Left lung (tissue), 14 donors: ENCODE measurements around the gene NKAP. TPM values are rescaled to one million over a fixed set of nuclear protein-coding genes. Genes with fewer than 3 reads are reported as not detected.

Experiments
- ATAC-seq: fragments of 200-7000 bp; cut with Tn5 transposase; one replicate; pipeline ENCODE4 v1.9.1; 2020; ENCODE audit warnings: moderate library complexity
- DNase-seq, 4 donors: peaks; one replicate each; pipeline ENCODE4 v3.0.0-alpha.2; 2013 to 2020
- H3K27ac ChIP-seq, 2 donors: fragments of 200-600 bp; sonication (generic) in 1 of 2; one replicate each; pipeline versions ENCODE4 v1.5.0 to v1.8.0; 2020 to 2021
- H3K27me3 ChIP-seq, 2 donors: fragments of 200-600 bp; sonication (generic) in 1 of 2; one replicate each; pipeline versions ENCODE4 v1.5.0 to v1.8.0; 2020 to 2021
- H3K36me3 ChIP-seq, 2 donors: fragments of 200-600 bp; sonication (generic) in 1 of 2; one replicate each; pipeline versions ENCODE4 v1.5.0 to v1.8.0; 2020 to 2021
- H3K4me1 ChIP-seq, 2 donors: fragments of 200-600 bp; one replicate each; pipeline ENCODE4 v1.8.0; 2021
- H3K4me3 ChIP-seq, 2 donors: fragments of 200-600 bp; sonication (generic) in 1 of 2; one replicate each; pipeline versions ENCODE4 v1.5.0 to v1.8.0; 2020 to 2021; ENCODE audit warnings: mild to moderate bottlenecking in 1 of 2
- H3K9me3 ChIP-seq, 2 donors: fragments of 200-600 bp; sonication (generic) in 1 of 2; one replicate each; pipeline versions ENCODE4 v1.5.0 to v1.8.0; 2020 to 2021
- intact Hi-C, 2 donors: fragments of 100-400 bp; cut with DNase I; formaldehyde crosslinking; loops; one replicate each; pipeline versions ENCODE4 v1.11.2 to v1.14.2; 2022
- long read RNA-seq, 12 donors: library from polyadenylated mRNA in 2 of 12; unstranded in 2 of 12; transcript quantifications; one replicate each; pipeline ENCODE4 v2.0.0 and lab custom pipeline, GENCODE V29; 2019 to 2026
- polyA plus RNA-seq, 6 donors: library from polyadenylated mRNA; unstranded; fragments of 120-200 nt; gene quantifications; one replicate each; pipeline ENCODE4 v1.2.1, GENCODE V29; 2013; ENCODE audit not compliant: insufficient read length in 6 of 6
- total RNA-seq, 2 donors: library from RNA; stranded (reverse); fragmentation: NEBNext Ultra II Directional; extraction: Animal tissue kit (Norgen Biotek cat#: 25700); gene quantifications; one replicate each; pipeline ENCODE4 v1.2.1, GENCODE V29; 2021
- TF ChIP-seq, protein P1 (sequence below), 2 donors: fragments of 200-600 bp; sonication (generic) in 1 of 2; IDR thresholded peaks; one replicate each; pipeline versions ENCODE4 v1.5.0 to v1.8.0; 2021; ENCODE audit warnings: antibody characterized with exemption in 2 of 2
- donor health status: DM: no; HTN: yes; CAD: no.
- donor health status: DM: no; HTN: no; CAD: no.

The NKAP gene
- total RNA-seq (1 to 10 TPM; 6.6 to 6.9 TPM), polyA plus RNA-seq (10 to 100 TPM; 13.4 to 15.8 (median 14.7) TPM)
- long read RNA-seq, donor 1, full-length matches to known transcripts, result 3 of 9 reads
- long read RNA-seq, donor 1, partial matches to known transcripts, result 6 of 9 reads
- long read RNA-seq, donor 1, other reads (novel, unspliced or antisense), result 0 of 9 reads
- long read RNA-seq, donor 2, full-length matches to known transcripts, result 5 of 25 reads
- long read RNA-seq, donor 2, partial matches to known transcripts, result 20 of 25 reads
- long read RNA-seq, donor 2, other reads (novel, unspliced or antisense), result 0 of 25 reads
- long read RNA-seq, donor 3, full-length matches to known transcripts, result 3 of 3 reads
- long read RNA-seq, donor 3, partial matches to known transcripts, result 0 of 3 reads
- long read RNA-seq, donor 3, other reads (novel, unspliced or antisense), result 0 of 3 reads
- long read RNA-seq, donor 4, full-length matches to known transcripts, result 5 of 43 reads
- long read RNA-seq, donor 4, partial matches to known transcripts, result 35 of 43 reads
- long read RNA-seq, donor 4, other reads (novel, unspliced or antisense), result 3 of 43 reads
- long read RNA-seq, donor 5, full-length matches to known transcripts, result 5 of 24 reads
- long read RNA-seq, donor 5, partial matches to known transcripts, result 19 of 24 reads
- long read RNA-seq, donor 5, other reads (novel, unspliced or antisense), result 0 of 24 reads
- long read RNA-seq, donor 6, full-length matches to known transcripts, result 2 of 2 reads
- long read RNA-seq, donor 6, partial matches to known transcripts, result 0 of 2 reads
- long read RNA-seq, donor 6, other reads (novel, unspliced or antisense), result 0 of 2 reads
- long read RNA-seq, donor 7, full-length matches to known transcripts, result 5 of 5 reads
- long read RNA-seq, donor 7, partial matches to known transcripts, result 0 of 5 reads
- long read RNA-seq, donor 7, other reads (novel, unspliced or antisense), result 0 of 5 reads
- long read RNA-seq, donor 8, full-length matches to known transcripts, result 3 of 3 reads
- long read RNA-seq, donor 8, partial matches to known transcripts, result 0 of 3 reads
- long read RNA-seq, donor 8, other reads (novel, unspliced or antisense), result 0 of 3 reads
- long read RNA-seq, donor 9, result 0 reads
- long read RNA-seq, donor 10, full-length matches to known transcripts, result 3 of 59 reads
- long read RNA-seq, donor 10, partial matches to known transcripts, result 53 of 59 reads
- long read RNA-seq, donor 10, other reads (novel, unspliced or antisense), result 3 of 59 reads
- long read RNA-seq, donor 11, full-length matches to known transcripts, result 5 of 10 reads
- long read RNA-seq, donor 11, partial matches to known transcripts, result 5 of 10 reads
- long read RNA-seq, donor 11, other reads (novel, unspliced or antisense), result 0 of 10 reads
- long read RNA-seq, donor 12, full-length matches to known transcripts, result 8 of 8 reads
- long read RNA-seq, donor 12, partial matches to known transcripts, result 0 of 8 reads
- long read RNA-seq, donor 12, other reads (novel, unspliced or antisense), result 0 of 8 reads

DNA sequence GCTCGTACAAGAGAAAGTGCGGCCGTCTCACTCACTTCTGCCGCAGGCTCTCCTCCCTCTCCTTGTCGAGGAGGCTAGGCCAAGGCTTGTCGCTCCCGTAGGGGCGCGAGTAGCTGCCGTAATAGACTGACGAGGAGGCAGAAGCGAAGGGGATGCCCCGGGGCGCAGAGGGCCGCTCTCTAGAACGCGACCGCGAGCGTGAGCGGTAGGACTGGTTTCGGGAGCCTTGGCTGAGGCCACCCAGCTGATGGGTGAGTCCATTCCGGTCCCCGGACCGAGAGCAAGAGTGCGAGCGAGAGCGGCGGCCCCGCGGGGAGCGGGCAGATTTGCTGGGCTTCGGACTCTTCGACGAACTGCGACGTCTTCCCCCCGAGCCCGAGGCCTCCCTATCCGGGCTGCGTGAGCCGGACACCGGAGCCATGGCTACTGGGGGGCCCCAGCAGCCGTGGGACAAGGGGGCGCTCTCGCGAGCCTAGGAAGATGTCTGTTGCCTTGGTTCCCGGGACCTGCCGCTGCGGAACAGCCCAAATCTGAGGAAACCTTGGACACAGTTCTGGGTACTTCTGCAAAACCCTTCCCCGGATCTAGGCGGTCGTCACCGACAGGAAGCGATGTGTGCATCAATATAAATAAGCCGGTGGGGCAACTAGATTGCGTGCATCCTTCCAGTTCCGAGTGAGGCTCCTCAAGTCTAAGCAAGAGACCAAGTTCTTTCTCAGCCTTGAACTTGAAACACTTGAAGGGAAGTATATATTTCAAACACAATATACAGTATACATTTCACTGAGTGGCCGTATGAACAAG is at the start of gene NKAP:
NKAP (minus strand) TSS at position 567 of the 804 bp plus-strand sequence; CDS start at position 421, 146 bp downstream.
- peak; percentile 96 for ATAC-seq
- H3K4me1 ChIP-seq, result peaks cover 0 to 8% of the 10 kb centered on the region in 2 donors
- peak; percentile 80 to 90 (median 84) for DNase-seq
- TF ChIP-seq, protein P1, sequence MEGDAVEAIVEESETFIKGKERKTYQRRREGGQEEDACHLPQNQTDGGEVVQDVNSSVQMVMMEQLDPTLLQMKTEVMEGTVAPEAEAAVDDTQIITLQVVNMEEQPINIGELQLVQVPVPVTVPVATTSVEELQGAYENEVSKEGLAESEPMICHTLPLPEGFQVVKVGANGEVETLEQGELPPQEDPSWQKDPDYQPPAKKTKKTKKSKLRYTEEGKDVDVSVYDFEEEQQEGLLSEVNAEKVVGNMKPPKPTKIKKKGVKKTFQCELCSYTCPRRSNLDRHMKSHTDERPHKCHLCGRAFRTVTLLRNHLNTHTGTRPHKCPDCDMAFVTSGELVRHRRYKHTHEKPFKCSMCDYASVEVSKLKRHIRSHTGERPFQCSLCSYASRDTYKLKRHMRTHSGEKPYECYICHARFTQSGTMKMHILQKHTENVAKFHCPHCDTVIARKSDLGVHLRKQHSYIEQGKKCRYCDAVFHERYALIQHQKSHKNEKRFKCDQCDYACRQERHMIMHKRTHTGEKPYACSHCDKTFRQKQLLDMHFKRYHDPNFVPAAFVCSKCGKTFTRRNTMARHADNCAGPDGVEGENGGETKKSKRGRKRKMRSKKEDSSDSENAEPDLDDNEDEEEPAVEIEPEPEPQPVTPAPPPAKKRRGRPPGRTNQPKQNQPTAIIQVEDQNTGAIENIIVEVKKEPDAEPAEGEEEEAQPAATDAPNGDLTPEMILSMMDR (IDR thresholded peaks at IDR 0.05), result no peak
- no peaks in the 10 kb centered on the region for H3K9me3 ChIP-seq
- H3K4me3 ChIP-seq, result peak within 1 kb of the TSS; percentile 62 to 65
- intact Hi-C loops, result no loop called here
- no peaks in the 10 kb centered on the region for H3K36me3 ChIP-seq
- no peaks in the 10 kb centered on the region for H3K27me3 ChIP-seq
- H3K27ac ChIP-seq, result peak within 1 kb of the TSS; percentile 90 to 95

DNA sequence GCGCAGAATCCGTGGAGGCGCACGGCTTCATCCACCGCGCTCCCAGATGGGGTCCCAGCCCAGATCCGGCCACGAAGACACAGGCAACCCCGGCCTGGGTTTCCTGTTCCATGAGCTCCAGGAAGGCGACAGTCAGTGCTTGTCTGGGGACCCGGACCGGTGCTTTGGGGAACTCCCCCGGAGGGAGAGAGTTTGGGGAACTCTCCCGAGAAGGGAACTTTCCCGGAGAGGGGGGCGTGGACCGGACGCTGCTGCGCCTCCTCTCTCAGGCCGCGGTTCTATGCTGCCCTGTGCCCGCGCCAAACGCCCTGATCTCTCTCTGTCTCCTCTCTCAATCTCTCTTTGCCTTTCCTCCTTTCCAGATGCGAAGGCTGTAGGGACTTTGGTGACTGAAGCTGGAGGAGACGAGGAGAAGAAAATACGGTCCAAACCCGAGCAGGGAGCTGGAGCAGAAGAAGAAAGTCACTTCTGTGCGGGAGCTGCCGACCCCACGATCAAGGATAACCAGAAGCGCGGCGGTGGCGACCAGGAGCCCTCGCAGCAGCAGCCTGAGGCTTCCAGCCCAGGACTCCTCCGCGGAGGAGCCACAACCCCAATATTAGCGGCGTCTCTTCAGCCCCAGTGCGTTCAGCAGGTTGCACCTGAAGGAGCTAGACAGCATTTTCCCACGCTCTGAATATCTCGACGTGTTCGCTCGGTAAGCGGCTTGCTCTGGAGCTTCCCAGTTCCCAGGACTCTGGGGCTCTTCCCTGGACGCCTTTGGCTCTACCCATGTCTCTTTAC is 47.6 kb upstream of the NKAP start:
- TF ChIP-seq, protein P1 (IDR thresholded peaks at IDR 0.05), result no peak
- ATAC-seq (peak; percentile 62), DNase-seq (peak in 1 of 4 donors; percentile 72)
- Histone ChIP-seq H3K27ac (no peak overlapping the region), H3K36me3 (no peaks in the 10 kb centered on the region), H3K4me3 (peak overlapping the region in 1 of 2 donors; percentile 11), H3K27me3 (peaks cover 62 to 79% of the 10 kb centered on the region in 2 donors), H3K9me3 (no peaks in the 10 kb centered on the region), H3K4me1 (peaks cover 0 to 11% of the 10 kb centered on the region in 2 donors)
- intact Hi-C loops, result no loop called here

DNA sequence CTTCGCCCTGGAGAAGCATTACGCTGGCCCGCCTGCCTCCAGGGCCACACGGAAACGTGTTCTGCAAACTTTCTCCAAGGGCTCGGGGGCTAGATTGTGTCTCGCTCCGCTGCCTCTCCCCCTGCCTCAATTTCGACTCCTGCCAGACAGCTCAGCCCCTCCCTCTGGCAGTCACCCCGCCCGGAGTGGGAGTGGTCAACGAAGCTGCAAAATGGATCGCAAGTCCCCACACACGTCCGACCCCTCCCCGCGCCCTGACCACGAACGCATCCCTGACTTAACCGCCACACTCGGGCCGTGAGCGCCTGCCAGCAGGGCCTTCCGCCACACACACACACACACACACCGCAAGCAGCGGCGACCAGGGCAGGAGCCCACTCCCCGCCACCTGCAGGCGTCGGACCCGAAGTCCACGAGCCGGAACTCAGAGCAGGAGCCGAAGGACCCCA is 47.0 kb upstream of the NKAP start:
- Histone ChIP-seq H3K36me3 (no peaks in the 10 kb centered on the region), H3K4me1 (peaks cover 0 to 11% of the 10 kb centered on the region in 2 donors), H3K27me3 (peaks cover 59 to 73% of the 10 kb centered on the region in 2 donors), H3K9me3 (no peaks in the 10 kb centered on the region), H3K27ac (no peak overlapping the region), H3K4me3 (peak overlapping the region in 1 of 2 donors; percentile 11)
- DNase-seq, result peak in 1 of 4 donors; percentile 67
- TF ChIP-seq, protein P1 (IDR thresholded peaks at IDR 0.05), result no peak
- intact Hi-C loops, result no loop called here
- peak; percentile 23 for ATAC-seq
